NCI-H345 treated with DMSO at 0.1 percent for 48 hours (cell line): ENCODE data around the gene ETS1.
A peak's percentile ranks its signal among the peaks of the same experiment; 100 is the strongest.
"Not testable (repeated sequence)": the region's sequence is repeated elsewhere in the genome, so short reads cannot be mapped to it uniquely, and the experiment has no call there.

Source experiments
- DNase-seq: peaks from one replicate; lab custom pipeline; 2025; ENCODE audit not compliant: unreplicated experiment; lab: John Stamatoyannopoulos, UW

ETS1 gene

GRCh38 chr11:128447233-128447632, 140.1 kb downstream of the ETS1 start:
- DNase-seq: no peak

- not testable (repeated sequence) for DNase-seq
Observed at GRCh38 chr11:128445921-128446320, 141.4 kb downstream of the ETS1 start.

GRCh38 chr11:128437136-128437535, 150.2 kb downstream of the ETS1 start:
- no peak for DNase-seq

GRCh38 chr11:128434818-128435217, 152.5 kb downstream of the ETS1 start:
- no peak for DNase-seq

DNA sequence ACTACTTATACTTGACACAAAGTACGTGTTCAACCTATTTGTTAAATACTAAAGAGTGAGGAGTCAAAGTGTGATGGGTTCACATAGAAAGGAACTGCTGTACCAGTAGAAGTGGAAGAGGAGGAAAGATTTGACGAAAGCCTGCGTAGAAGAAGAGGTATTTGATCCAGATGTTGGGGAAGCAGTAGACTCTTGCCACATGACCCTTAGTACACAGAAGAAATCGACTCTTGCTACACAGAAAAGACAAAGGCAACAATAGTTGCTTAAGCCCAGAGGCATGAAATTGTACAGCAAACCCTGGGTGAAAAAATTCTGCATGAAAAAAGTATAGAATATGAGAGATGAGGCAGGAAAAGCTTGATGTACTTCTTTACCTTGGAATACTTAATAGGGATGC, 152.9 kb downstream of the ETS1 start:
- no peak for DNase-seq

DNA sequence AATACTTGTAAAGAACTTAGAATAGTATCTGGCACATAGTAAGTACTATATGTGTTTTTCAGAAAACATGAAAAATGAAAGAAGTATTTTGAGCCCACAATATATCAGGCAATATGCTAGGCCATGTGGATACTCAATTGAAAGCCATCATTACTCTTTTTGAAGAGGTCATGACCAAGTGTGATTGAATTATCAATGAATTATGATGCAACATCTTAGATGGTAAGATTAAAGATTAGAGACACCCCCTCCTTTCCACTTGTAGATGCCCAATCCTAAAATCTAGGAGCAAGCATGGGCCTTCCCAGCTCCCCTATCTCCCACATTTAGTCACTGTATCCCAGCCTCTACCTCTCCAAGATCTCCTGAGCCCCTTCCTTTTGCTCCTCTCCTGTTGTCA, 154.4 kb downstream of the ETS1 start:
- no peak for DNase-seq

DNA sequence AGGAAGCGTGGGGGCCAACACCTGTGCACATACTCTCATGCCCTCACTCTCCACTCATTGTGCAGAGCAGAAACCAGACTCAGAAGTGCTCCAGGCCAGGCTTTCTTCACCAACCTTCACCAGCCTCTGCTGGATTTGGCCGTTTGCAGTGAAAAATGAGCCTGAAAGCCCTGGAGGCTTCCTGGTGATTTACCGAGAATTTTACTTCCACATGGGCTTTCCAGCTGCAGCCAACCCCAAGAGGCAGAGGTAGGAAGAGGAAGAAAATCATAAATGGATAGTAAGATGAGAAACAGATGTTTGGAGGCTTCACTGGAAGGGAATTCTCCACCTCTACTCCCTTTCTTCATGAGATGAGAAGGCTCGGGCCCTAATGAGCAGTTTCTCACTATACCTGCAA, 155.4 kb downstream of the ETS1 start:
- DNase-seq: no peak

GRCh38 chr11:128428935-128429334, 158.4 kb downstream of the ETS1 start:
- no peak for DNase-seq

- no peak for DNase-seq
Observed at GRCh38 chr11:128424851-128425285, 162.5 kb downstream of the ETS1 start.

DNA sequence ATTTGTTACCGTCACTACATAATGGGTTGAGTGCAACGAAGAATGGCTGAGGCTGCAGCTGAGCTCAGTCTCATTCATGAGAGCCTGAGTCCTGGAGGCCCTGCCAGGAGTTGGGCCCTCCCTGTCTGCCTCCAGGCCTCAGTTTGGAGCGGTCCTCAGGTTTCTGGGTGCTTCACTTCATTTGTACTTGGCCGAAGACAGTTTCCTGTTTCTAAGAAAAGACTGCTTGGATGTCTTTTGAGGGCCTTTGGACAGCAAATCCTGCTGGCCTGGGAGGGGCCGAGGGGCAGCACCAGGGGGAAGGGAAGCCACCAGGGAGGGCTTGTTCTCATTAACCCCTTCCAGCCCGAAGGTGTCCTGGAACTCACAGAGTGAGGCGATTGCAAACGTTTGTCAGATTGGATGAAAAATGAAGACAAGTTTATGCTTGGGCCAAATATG, 163.1 kb downstream of the ETS1 start:
- DNase-seq: no peak

- DNase-seq: peak; percentile 7
Observed at GRCh38 chr11:128422576-128423370, 164.6 kb downstream of the ETS1 start.

GRCh38 chr11:128421577-128422330, 165.6 kb downstream of the ETS1 start:
- DNase-seq: no peak

DNA sequence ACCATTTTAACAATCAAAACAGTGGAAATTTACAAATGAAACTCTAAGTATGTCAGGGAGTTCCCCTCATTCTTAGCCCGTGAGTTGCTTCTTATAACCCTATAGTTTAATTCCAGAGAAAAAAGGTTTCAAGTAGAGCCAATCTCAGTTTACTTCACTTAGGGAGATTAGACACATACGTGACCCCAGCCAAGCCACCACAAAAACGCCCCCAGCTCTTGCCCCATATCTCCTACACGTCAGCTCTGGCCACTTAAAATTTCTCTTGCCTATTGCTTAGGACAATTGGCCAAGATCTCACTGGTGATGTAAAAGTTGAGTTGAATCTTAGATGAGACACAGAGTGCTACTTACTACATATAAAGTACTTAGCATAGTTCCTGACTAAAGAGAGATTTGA, 166.4 kb downstream of the ETS1 start:
- no peak for DNase-seq

DNA sequence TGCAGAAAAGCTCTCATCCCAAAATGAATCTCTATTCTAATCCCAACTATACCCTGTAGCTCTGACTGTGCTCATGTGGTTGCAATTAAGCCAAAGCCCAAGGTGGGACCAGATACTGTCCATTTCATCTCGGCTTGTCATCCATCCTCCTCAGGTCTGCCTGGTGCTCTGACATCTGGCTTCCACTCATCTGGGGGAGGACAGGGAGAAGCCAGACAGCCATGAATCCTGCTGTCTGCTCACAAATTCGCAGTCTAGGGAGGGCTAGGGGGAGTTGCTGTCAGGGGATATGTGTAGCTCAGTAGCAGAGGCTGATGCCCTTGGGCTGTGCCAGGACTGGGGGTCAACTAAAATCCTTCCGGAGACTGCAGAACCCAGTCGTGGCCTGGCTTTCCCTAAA, 167.1 kb downstream of the ETS1 start:
- no peak for DNase-seq

- no peak for DNase-seq
Observed at GRCh38 chr11:128419012-128419767, 168.2 kb downstream of the ETS1 start.

DNA sequence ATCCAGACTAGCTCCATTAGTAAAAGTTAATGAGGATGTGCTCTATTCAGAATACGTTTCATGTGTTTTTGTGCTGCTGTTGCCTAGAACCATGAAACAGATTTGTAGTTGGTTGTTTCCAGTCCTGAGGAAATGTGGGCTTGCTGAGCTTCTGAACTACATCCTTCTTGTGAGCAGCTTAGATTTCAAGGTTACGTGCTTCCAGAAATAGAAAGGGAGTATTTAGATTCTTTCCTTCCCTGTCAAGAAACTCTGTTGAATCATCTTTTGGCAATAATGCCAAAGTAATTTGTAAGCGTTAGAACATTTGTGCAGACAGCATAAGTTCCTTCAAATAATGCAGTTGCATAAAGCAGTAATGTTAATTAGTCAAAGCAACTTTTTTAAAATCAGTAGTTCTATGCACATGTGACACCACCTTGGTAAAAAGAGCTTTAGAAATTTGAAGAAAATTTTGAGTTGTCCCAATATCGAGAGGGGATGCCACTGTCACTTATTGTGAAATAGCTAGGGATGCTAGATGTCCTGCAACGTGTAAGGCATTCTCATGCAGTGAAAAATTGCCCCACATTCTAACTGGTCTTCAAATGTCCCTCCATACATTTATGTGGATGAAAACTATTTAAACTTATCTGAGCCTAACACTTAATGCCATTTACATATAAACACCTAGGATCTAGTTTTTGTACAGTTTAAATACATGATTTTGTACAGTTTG, 169.6 kb downstream of the ETS1 start:
- DNase-seq: no peak

GRCh38 chr11:128416976-128417375, 170.4 kb downstream of the ETS1 start:
- DNase-seq: no peak

DNA sequence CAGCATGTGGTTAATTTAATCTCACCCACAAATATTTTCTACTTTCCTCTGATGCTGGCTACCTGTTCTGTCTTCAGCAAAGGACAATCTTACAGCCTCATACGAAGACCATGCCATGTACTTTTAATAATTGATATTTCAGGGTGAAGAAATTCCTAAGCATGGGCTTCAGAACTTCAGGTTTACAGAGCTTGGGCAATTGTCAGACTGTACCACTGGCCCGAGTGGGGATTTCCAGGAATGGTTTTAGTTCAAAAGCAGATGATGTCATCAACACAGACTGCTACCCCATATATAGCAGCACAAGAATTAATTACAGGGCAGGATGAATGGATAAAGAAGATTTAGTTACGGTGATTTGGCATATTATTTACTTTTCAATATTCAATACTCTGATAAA, 171.8 kb downstream of the ETS1 start:
- DNase-seq: no peak

DNA sequence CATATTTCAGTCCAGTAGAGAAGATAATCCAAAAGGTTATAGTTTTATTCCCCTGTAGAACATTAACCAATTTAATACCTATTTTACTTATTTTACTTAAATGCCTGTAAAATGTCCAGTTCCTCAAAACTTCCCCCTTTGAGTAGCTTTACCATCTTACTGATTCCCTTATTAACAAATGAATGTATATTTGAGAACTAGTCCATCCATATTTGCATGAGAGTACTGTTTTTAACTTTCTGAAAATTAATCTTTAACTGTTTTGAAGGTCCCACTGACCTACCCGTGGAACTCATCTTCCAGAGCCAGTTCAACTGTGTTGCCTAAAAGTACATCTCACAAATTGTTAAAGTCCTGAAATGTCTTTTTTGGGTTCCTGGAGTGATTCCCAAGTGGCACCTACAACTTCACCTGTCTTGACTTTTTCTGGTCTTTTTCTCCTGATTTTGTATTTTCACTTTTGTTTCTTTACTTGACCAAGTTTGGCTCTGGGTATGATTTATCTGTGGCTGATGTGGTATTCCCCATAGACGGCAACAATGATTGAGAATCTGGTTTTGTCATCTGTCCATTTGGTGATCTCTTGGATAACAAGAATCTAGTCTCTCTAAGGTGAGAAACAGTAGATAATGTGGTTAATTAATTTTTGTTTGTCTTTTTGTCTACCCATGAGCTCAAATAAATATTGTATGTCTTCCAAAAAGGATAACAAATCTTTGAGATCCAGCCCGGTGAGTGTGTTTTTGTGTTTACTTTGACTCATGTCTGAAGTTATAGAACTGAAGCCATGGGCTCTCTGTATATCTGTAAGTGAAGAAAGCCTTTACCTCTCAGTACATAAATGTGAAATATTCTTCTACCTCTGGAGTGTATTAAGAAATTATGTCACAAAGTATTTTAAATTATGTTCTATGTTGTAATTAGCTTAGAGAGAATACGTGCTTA, 174.2 kb downstream of the ETS1 start:
- no peak for DNase-seq

DNA sequence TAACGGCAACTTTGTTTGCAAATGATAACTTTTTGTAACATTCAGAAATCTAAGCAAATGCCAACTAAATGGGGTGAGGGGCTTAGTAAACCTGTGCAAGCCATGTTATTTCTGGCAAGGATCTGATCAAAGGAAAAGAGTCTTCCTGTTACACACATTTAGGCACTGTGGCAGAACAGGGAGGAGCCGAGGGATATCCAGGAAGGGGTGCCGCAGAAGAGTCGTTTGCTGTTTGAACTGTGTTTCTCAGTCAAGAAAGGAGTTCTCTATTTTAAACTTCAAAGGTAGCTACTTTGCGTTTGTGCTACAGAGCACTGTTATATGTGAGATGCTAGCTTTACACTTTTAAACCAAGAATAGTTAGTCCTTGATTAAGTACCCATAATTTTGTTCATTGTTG, 175.5 kb downstream of the ETS1 start:
- DNase-seq: no peak
